GM18868 (cell line): ENCODE data around the gene KRTAP12-1.
"Not testable (repeated sequence)": the region's sequence is repeated elsewhere in the genome, so short reads cannot be mapped to it uniquely, and the experiment has no call there.

Experiments
- ATAC-seq: cut with Tn5 transposase; IDR thresholded peaks from one replicate; pipeline ENCODE4 v1.9.1; 2021; ENCODE audit warnings: mild to moderate bottlenecking, moderate library complexity; ENCODE audit not compliant: unreplicated experiment

The KRTAP12-1 gene

DNA sequence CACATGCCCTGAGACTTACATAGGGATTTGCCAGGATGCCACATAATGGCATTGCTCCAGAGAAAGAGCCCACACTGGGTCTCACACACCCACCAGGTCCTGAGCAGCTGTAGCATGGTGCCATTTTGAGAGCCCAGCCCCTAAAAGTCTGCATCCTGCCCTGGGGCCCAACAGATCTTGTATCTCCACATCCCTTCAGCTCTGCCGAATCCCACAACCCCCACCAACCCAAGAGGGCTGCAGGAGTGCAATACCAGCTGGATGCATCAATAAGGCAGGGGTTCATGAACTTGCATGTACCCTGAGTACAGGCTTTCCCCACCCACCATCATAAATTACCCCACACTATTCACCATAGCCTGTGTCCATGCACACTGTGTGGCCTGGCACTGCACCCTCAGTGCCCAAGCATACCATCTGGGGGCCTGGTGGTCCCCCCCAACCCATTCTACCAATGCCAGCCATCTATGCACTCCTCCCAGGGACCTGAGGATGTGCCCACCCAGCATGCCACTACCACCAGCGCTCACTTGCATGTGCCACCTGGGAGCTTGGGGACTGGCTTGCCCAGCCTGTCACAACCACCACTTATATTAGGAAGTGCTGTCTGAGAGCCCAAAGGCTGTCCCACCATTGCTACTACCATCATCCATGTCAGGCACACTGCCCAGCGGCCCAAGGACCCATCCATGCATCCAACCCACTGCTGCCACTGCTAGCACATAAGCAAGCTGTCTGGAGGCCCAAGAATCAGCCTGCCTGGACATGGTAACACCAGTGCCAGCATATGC lies 11.1 kb downstream of the KRTAP12-1 start:
- ATAC-seq = no peak

DNA sequence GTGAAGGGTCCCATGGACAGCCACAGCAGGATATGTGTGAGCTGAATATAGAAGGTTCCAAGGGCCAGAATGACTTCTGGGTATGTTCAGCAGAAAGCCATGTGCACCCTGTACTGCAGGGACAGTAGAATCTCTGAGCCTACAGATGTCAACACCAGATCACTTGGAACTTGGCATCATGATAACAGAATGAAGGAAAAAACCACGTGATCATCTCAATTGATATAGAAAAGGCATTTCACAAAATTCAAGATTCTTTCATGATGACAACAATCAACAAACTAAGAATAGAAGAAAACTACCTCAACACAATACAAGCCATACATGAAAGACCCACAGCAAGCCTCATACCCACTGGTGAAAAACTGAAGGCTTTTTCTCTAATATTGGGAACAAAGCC lies 14.4 kb downstream of the KRTAP12-1 start:
- ATAC-seq = no peak

DNA sequence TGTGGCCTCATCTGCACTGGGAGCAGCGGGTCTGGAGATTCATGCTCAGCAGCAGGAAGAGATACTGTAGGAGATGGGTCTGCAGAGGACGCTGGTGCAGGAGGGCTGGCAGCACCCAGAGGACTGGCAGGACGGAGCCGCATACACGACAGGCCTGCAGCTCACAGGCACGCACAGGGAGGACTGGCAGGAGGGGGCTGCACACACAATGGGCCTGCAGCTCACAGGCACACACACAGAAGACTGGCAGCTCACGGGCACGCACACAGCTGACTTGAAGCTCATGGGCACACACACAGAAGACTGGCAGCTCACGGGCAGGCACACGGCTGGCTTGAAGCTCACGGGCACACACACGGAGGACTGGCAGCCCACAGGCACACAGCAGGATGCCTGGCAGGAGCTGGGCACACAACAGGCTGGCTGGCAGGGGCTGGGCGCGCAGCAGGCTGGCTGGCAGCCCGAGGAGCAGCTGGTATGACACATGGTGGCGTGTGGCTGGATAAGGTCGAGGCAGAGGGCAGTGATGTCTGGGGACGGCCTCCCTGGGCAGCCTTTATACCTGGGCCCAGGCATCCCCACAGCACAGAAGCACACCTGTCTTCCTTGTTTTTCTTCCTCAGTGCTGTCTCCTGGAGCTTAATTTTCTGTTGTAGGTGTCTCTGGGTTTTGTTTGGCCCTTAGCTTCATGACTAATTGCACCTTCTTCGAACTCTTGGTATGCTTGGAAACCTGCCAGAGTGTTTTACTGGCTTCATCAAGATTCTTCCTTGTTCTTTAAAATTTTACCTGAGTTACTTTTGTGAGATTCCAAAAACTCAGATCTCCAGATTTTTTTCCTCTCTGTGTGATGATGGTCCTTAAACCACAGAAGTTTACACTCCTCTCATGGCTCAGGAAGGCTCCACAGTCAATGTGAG lies 15.3 kb downstream of the KRTAP12-1 start, which contains the start of gene KRTAP12-2:
Gene KRTAP12-2 (minus strand): TSS at position 527 of the 920 bp plus-strand sequence. CDS start 41 bp downstream, at position 486.
- ATAC-seq = no peak

DNA sequence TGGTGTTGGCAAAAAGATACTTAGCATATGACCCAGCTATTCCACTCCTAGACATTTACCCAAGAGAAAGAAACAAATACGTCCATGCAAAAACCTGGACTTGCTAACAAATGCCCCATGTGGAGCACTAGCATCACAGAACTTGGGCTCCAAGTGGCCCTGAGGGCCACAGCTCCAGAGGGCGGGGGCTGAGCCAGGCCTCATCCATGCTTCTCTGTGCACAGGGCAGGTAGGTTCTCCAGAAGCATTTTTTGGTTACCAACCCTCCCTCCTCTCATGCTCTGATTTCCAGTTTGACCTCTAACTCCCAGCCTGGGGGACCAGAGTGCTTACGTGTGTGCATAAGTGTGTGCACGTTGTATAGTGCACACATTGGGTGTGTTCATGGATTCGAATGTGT lies 17.3 kb downstream of the KRTAP12-1 start:
- no peak for ATAC-seq

DNA sequence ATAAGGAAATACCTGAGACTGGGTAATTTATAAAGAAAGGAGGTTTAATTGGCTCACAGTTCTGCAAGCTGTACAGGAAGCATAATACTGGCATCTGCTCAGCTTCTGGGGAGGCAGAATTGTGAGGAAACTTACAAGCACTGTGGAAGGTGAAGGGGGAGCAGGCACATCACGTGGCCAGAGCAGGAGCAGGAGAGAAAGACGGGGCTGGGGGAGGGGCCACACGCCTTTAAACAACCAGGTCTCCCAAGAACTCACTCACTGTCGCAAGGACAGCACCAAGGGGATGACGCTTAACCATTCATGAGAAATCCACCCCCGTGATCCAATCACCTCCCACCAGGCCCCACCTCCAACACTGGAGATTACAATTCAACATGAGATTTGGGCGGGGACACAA lies 20.4 kb downstream of the KRTAP12-1 start:
- not testable (repeated sequence) for ATAC-seq

DNA sequence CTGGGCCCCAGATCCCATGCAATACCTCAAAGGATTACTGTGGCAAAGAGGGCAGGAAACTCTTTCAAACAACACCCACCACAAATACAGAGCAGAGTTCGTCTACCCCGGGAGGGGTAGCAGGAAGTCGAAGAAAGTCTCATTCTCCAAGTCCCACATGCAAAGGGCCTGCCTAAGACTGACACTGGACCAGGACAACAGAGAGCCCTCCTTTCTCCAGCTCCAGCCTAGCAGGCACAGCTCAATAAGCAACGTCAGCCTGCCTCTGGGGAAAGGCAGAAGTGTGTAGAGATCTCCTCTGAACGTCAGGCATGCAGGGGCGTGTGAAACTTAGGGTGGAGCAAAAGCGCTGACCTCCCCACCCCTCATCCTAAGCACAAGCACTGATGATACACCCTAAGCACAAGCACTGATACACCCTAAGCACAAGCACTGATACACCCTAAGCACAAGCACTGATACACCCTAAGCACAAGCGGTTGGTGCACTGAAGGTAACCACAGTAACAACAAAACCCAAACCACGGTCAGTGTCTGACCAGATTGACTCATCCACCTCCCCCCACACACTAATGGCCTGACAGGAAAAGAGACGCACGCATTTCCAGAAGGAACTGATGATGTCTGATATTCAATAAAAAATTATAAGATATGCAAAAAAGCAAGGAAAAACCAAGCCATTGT lies 22.9 kb downstream of the KRTAP12-1 start:
- ATAC-seq = no peak

DNA sequence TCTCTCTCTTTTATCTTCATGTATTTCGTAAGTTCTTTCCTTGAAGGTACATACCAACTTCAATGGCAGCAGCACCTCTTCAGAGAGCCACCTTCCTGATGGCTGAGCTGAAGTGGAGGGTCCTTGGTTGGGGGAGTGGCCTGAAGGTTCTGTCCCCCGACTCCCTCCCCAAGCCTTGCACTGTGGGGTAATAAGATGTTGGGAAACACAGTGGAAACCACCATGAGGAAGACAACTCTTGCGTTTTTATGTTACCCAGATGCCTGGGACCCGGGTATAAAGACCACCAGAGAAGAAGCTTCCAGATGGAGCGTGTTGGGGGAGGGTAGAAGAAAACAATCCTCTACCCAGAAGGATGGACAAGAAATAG lies 23.4 kb downstream of the KRTAP12-1 start:
- ATAC-seq = no peak

DNA sequence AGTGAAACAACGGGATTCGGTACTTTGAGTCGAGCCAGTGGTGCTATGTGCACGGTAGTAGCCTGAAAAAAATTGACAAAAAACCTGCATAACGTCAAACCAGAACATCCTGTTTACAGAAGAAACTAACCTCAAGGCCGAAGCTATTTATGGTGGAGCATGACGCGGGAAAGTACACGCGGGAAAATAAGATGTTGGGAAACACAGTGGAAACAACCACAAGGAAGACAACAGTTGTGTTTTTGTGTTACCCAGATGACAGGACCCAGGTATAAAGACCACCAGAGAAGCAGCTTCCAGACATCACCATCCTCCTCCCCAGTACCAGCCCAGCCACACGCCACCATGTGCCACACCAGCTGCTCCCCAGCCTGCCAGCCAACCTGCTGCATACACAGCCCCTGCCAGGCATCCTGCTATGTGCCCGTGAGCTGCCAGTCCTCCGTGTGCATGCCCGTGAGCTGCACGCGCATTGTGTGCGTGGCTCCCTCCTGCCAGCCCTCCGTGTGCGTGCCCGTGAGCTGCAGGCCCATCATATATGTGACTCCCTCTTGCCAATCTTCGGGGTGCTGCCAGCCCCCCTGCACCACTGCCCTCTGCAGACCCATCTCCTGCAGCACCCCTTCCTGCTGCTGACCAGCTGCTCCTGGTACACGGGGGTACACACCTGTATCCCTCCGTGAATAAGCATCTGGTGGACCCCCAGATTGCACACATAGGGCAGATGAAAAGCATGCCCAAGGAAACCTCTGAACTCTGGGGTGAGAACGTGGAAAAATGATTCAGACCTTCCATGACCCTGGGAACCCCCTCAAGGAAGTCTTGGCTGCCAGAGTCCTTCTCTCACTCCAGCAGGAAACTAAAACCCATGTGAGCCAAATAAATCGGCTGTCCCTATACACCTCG lies 24.1 kb downstream of the KRTAP12-1 start, which contains the start of gene KRTAP12-3:
Gene KRTAP12-3 (plus strand): TSS at position 298 of the 906 bp plus-strand sequence. CDS start 48 bp downstream, at position 346.
- ATAC-seq = no peak

DNA sequence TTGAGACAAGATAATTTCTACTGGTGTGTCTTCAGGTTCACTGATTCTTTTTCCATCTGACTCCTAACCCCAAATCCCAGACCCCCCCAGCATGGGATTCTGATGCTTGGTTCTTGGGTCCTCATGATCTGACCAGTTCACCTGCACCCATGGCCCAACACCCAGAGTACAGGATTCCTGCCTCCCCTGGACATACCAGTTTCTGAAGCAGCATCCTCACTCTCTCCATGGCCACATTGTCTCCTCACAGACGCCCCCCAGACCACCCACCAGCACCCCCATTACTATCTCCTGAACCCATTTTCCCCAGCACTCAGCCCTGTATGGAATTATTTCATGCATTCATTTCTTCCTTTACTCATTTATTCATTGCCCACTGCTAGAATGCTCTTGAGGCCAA lies 25.1 kb downstream of the KRTAP12-1 start:
- no peak for ATAC-seq

DNA sequence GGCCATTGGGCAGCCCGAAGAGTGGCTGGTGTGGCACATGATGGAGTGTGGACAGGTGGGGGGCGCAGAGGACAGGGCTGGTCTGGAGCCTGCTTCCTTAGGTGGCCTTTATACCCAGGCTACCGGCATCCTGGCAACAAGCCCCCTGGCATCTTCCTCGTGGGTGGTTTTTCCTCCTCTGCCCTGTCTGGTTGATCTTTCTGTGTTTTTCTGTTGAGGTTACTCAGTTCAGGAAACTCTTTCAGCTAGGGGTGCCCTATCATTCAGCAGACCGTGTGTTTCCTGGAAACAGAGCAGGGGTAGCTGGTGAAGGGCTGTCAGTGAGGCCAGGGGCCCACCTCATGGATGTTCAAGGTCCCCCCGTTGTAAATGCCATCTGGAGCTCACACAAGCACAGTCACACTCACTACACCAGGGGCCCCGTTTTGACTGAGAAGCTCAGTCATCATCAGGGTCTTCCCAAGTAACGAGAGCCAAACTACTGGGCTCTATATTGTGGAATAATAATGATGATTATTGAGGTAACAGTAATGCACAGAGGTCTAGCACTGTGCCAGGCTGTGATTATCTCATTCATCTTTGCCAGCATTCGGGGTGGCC lies 27.3 kb downstream of the KRTAP12-1 start, which contains the start of gene KRTAP12-4:
Gene KRTAP12-4 (minus strand): TSS at position 84 of the 600 bp plus-strand sequence. CDS start 45 bp downstream, at position 39.
- ATAC-seq = no peak

DNA sequence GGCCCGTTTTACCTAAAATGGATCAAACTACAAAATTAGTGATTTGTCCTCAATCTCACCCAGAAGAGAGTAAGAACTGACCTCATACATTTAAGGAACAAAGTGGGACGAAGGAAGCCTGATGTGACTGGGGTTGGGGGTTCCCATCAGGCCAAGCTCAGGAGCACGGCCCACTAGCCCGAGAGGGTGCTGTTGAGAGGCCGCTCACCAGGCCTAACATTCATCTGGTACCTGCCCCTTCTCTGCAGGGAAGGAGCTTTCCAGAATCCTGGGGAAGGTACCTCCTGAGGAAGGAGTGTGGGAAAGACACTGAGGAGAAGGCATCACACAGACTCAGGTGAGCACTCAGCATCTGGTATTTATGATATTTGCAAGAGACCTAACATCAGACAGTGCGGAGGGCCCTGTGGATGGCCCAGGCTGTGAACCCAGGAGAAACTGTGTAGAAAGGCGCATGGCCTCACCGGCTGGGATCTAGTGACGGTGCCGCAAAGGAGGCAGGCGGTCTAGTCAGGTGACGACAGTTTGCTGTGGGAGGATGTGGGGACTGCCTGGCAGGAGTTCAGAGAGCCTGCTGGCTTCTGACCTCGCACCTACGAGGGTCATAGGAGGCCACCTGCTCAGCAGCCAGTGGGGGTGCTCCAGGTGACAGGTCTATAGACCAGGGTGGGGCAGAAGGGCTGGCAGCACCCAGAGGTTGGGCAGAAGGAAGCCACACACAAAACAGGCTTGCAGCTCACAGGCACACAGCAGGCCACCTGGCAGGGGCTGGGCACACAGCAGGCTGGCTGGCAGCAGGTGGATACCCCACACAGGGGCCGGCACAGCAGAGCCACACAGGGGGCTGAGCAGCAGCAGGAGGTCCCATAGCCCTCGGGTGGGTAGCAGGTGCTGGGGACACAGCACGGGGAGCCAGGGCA lies 28.0 kb downstream of the KRTAP12-1 start:
- ATAC-seq = no peak

DNA sequence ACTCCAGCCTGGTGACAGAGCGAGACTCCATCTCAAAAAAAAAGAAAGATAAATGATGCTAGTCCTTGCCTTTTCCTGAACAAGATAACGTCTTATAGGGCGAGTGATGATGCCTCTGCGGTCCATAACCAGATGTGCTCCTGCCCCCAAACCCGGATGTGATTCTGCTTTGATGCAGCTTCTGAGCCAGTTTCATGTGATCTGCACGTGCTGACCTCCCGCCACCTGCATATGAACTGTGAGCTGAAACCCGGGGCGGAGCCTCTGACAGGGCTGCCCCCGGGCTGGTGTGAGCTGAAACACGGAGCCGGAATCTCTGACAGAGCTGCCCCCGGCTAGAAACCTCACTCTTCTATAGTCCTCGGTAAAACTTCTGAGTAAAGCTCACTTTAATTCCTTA lies 28.8 kb downstream of the KRTAP12-1 start:
- no peak for ATAC-seq

DNA sequence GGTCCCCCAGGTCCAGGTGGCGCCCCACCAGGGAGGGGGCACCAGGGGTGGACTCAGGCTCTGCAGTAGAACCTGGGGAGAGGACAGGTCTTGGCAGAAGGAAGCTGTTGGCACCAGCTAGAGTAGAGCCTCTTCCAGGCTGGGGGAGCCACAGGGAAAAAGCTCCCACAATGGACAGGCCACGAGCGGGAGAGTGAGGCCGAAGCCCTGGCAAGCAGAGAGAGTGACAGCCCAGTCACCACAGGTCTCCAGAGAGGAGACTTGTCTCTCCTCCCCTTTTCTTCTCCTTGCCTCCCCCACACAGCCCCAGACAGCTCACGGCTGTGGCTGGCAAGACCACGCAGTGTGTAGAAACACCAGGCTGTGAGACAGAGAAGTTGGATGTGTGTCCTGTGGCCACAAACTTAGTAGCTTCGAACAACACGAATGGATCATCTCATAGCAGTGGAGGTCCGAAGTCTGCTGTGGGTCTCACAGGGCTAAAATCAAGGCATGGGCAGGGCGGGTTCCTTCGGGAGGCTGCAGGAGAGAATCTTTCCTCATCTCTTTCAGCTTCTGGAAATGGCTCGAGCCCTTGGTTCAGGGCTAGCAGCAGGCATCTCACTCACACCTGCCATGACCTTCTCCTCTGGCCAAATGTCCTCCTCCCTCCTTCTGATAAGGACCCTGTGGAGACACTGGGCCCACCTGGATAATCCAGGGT lies 30.8 kb downstream of the KRTAP12-1 start:
- ATAC-seq = no peak

DNA sequence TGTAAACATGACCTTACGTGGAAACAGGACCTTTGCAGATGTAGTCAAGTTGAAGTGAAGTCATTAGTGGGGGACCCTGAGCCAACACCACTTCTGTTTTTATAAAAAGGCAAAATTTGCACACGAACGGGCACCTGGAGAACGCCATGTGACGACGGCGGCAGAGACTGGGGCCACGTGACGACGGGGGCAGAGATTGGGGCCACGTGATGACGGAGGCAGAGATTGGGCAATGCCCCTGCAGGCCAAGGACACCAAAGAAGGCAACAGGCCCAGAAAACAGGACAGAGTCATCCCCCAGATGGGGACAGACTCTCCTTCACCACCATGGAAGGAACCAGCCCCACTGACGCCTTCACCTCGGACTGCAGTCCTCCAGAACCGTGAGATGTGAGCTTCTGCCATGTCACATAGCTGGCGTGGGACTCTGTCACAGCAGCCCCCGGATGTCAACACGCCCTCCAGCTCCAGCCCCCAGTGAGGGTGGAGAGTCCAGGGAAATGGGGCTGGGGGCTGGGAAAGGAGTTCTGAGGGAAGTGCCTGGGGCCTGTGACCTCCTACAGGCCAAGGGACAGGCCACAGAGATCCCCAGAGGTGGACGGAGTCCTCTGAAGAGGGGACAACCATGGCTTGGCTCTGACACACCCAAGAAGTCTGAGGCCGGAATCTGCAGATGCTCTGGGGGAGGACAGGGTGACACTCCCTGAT lies 31.5 kb downstream of the KRTAP12-1 start:
- ATAC-seq = no peak

DNA sequence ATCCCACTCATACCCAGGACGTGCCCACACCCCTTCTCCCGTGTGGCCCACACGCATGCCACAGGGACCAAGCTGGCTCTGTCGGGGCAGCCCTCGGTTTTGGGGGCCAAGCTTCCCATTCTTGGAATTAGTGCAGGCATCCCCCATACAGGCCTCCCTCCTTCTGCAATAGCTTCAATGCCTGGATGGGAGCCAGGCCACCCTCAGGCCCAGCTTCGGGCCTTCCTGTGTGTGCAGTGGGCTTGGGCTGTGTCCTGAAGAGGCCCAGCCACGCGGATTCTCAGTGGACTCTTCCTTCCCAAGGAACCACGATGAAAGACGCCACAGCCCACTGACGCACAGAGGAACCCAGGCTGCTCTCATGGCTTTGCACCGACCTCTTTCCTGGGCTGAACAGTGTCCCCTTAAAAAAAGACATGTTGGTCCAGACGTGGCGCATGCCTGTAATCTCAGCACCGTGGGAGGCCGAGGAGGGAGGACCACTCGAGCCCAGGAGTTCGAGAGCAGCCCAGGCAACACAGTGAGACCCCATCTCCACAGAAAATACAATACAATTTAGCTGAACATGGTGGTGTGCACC lies 32.4 kb downstream of the KRTAP12-1 start:
- ATAC-seq = no peak

DNA sequence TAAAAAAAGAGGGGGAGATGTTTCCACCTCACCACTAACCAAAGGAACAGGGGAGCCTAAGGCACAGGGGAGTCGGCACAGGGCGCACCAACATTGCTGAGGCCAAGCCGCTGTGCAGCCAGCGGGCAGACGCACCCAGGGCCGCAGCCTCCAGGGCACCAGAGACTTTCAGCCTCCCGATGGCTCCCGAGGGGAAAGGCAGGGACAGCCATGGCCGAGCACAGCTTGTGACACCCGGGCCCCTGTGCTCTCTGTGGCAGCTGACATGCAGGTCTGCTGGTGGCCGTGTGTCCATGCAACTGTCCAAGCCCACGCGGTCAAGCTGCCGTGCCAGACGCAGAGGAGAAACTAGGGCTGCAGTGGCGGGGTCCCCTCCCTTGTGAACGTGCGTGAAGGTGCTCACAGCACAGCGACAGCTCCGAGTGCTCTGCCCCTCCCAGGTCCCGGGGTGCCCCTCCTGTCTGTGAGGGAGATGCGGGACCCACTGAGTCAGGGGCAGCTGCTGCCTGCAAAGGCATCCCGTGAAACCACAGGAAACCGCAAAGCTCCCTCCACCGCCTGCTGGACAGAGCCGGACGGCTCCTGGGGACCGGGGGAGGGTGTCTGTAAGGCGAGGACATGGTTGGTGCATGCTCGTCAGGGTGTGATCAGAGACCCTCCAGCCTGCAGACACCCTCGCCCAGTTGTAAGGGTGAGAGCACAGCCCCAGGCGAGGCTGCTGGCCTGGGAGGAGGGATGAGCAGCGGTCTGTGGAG lies 33.2 kb downstream of the KRTAP12-1 start:
- no peak for ATAC-seq
